GM18499 (cell line): ENCODE measurements around the gene FANK1.
"Not testable (repeated sequence)": the region's sequence is repeated elsewhere in the genome, so short reads cannot be mapped to it uniquely, and the experiment has no call there.

ENCODE experiments used
- ATAC-seq: cut with Tn5 transposase; IDR thresholded peaks from one replicate; pipeline ENCODE4 v1.9.1; 2021; ENCODE audit warnings: moderate number of reproducible peaks; ENCODE audit not compliant: insufficient read depth, unreplicated experiment

The FANK1 gene

GRCh38 chr10:125926247-125926646 lies 29.9 kb downstream of the FANK1 start:
- ATAC-seq, result no peak

DNA sequence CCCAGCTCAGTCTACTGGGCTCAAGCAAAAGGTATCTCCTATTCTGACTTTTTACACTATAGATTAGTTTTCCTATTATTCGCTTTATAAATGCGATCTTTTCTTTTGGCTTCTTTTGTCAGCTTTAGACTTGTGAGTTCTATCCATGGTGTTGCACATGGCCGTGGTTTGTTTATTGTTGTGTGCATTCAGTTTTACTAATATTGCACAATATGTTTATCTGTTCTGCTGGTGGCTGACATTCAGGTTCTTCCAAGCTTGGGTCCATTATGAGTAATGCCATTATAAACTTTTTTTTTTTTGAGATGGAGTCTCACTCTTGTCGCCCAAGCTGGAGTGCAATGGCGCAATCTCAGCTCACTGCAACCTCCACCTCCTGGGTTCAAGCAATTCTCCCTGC lies 30.9 kb downstream of the FANK1 start:
- ATAC-seq, result not testable (repeated sequence)

DNA sequence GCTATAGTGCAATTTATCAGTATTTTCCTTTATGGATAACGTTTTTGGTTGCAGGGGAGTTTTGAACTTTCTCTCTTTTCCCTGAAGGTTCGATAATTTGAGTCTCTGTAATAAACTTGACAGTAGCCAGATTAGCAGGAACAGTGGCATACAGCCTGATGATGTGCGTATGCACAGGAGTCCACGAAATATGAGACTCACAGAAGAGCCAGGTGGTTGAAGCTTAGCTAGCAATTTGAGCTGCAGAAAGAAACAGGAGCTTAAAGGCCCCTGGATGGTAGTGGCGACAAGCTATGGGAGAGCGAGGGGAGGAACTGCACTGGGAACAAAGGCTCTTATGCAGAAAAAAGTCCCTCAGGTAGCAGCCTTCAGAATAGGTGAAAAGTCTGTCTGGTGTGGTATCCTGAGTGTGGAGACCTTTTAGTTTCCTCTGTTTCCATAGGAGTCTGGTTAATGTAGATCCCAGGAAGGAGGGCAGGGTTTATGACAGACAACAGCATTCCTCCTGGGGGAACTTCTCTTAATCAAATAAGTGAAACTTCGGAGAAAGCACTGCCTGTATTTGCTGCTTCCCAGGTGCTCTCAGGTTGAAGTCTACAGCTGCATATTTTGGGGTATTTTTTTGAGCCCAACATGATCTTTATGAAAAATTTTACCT lies 32.7 kb downstream of the FANK1 start:
- no peak for ATAC-seq

DNA sequence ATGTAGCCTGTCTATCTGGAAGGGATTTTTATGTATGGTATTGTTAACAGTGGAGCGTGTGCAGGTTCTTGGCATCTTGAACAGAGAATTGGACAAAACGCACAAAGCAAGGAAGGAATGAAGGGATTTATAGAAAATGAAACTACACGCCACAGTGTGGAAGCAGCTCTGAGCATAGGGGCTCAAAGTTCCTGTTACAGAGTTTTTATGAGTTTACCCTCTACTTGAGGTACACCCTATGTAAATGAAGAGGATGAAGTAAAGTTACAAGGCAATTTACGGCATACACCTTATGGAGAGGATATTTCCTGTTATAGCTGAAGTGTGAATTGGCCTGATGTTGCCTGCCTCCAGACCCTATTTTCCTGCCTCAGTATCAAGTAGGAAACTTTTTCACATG lies 33.3 kb downstream of the FANK1 start:
- no peak for ATAC-seq

- no peak for ATAC-seq
Measured at GRCh38 chr10:125933693-125934092, 37.3 kb downstream of the FANK1 start.

DNA sequence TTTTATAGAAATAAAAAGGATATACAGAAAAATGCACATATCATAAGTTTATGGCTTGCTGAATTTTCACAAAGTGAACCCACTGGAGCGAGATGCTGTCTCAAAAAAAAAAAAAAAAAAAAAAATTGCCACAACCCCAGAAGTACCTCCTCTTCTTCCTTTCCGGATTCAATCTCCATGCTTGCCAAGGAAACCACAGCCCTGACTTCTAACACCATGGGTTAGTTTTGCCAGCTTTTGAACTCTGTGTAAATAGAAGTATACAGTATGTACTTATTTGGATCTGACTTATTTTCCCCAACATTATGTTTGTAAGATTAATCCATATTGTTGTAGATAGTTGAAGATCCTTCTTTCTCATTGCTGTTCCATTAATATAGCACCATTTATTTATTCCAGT lies 40.0 kb downstream of the FANK1 start:
- no peak for ATAC-seq

- ATAC-seq, result no peak
Measured at GRCh38 chr10:125940515-125940914, 44.2 kb downstream of the FANK1 start.

- no peak for ATAC-seq
Measured at GRCh38 chr10:125951290-125951689, 54.9 kb downstream of the FANK1 start.

GRCh38 chr10:125953778-125954385 lies 57.5 kb downstream of the FANK1 start:
- ATAC-seq, result no peak

- ATAC-seq, result no peak
Measured at GRCh38 chr10:125955766-125956165, 59.4 kb downstream of the FANK1 start.

GRCh38 chr10:125961743-125962142 lies 65.4 kb downstream of the FANK1 start:
- no peak for ATAC-seq

- no peak for ATAC-seq
Measured at GRCh38 chr10:125962200-125962599, 65.8 kb downstream of the FANK1 start.

GRCh38 chr10:125964558-125964957 lies 68.2 kb downstream of the FANK1 start:
- no peak for ATAC-seq

DNA sequence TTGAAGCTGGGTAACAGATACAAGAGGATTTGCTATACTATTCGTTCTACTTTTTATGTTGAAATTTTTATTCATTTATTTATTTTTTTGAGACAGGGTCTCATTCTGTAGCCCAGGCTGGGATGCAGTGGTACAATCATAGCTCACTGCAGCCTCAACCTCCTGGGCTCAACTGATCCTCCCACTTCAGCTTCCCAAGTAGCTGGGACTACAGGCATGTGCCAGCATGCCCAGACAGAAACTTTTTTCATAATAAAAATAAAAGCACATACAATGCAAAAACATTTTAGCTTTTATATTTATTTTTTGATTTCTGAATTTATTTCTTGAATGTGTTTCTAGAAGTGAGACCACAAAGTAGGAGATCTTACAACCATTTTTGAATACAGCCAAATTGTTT lies 71.2 kb downstream of the FANK1 start:
- no peak for ATAC-seq

- not testable (repeated sequence) for ATAC-seq
Measured at GRCh38 chr10:125970077-125970630, 73.8 kb downstream of the FANK1 start.

DNA sequence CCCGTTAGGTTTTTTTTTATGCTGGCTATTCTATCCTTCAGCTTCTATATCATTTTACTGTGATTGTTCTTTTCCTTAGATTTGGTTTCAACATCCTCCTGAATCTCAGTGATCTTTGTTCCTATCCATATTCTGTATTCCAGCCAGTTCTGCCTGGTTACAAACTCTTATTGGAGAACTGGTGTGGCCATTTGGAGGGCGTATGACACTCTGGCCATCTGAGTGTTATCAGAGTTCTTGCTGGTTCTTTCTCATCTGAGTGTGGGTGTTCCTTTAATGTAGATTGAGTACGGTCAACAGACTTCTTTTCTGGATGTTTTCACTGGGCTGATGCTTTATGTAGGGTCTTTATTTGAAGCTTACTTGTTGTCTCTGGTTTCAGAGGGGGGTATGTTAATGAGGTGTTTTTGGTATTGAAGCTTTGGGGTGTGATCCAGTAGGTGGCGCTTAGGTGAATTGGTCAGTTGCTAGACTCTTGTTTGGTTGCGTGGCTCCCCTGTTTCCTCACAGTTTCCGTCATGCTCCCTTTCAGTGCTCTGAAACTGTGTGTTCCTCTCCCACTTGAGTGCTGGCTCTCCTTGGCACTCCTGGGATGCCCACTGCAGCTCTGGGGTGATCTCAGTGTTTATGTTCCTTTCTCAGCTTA lies 80.7 kb downstream of the FANK1 start:
- no peak for ATAC-seq

DNA sequence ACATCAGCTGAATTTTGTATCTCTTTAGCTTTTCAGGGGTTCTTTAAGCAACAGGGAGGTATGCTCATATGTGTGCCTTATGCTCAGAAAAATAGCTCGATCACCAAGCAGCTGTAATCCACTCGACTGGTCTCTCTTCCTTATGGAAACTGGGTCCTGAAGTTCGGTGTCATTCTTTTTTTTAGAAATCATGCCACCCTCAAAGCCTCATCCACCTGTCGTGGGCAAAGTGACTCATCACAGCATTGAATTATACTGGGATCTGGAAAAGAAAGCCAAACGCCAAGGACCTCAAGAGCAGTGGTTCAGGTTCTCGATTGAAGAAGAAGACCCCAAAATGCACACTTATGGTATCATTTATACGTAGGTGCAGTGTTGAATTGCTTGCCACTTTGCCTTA lies 83.6 kb downstream of the FANK1 start:
- no peak for ATAC-seq

DNA sequence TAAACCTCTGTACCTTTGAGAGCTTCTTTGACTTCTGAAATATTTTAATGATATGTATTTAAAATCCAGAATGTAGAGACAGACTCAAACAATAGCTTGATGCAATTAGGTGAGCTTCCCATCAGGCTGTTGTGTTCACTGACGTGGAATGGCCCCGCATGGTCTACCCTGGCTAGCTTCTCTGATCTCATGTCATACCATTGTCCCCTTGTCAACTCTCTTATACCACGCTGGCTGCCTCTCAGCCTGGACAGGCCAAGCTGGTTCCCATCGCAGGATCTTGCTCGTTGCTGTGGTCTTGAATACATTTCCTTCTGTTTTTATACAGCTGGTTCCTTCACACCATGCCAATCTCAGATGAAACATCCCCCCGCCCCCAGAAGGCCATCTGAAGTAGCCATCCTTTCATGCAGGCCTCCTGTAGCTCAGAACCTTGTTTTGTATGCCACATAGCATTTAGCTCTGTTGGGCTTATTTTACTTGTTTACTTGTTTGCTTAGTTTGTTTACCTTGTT lies 84.2 kb downstream of the FANK1 start:
- ATAC-seq, result no peak

- ATAC-seq, result no peak
Measured at GRCh38 chr10:125982260-125982948, 86.0 kb downstream of the FANK1 start.

DNA sequence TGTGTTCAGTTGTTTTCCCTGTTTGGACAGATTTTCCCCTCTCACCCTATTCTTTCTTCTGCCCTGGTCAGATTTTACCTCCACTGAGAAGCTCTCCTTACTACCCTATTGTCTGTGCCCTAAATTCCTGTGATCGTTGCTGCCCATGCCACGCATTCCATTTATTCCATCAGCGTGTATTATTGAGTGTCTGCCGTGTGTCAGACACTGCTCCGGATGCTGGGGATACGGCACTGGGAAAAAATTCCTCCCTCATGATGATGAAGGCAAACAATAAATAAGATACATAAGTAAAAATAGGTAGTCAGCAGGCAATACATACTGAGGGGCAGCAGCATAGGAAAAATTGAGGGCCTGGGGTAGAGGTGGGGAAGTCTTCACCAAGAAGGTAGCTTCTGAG lies 86.8 kb downstream of the FANK1 start:
- no peak for ATAC-seq

- ATAC-seq, result no peak
Measured at GRCh38 chr10:125983656-125984055, 87.3 kb downstream of the FANK1 start.
